Stimulated activated memory B cell treated with anti-CD40 and anti-IgM and Interleukin-4, amounts not matched to agents 10 μg/mL and 1 μg/mL and 100 μg/mL, for 72 hours (primary cell): Measurements from ENCODE around the gene NOXA1.

Experiments
- ATAC-seq: fragments of 150-1000 bp; cut with Tn5 transposase; 2 replicates; pipeline ENCODE4 v1.10.0; 2021
- H3K27ac Mint-ChIP-seq: one replicate; pipeline ENCODE4 v1.8.0; 2022; ENCODE audit warnings: mild to moderate bottlenecking, mixed read lengths
- H3K27me3 Mint-ChIP-seq: one replicate; pipeline ENCODE4 v1.8.0; 2022; ENCODE audit warnings: mixed read lengths
- H3K36me3 Mint-ChIP-seq: one replicate; pipeline ENCODE4 v1.8.0; 2022; ENCODE audit warnings: mixed read lengths
- H3K4me1 Mint-ChIP-seq: one replicate; pipeline ENCODE4 v1.8.0; 2022; ENCODE audit warnings: mixed read lengths
- H3K4me3 Mint-ChIP-seq: one replicate; pipeline ENCODE4 v1.8.0; 2022; ENCODE audit warnings: mild to moderate bottlenecking, moderate library complexity, mixed read lengths
- H3K9me3 Mint-ChIP-seq: one replicate; pipeline ENCODE4 v1.8.0; 2022; ENCODE audit warnings: mixed read lengths

Gene NOXA1

DNA sequence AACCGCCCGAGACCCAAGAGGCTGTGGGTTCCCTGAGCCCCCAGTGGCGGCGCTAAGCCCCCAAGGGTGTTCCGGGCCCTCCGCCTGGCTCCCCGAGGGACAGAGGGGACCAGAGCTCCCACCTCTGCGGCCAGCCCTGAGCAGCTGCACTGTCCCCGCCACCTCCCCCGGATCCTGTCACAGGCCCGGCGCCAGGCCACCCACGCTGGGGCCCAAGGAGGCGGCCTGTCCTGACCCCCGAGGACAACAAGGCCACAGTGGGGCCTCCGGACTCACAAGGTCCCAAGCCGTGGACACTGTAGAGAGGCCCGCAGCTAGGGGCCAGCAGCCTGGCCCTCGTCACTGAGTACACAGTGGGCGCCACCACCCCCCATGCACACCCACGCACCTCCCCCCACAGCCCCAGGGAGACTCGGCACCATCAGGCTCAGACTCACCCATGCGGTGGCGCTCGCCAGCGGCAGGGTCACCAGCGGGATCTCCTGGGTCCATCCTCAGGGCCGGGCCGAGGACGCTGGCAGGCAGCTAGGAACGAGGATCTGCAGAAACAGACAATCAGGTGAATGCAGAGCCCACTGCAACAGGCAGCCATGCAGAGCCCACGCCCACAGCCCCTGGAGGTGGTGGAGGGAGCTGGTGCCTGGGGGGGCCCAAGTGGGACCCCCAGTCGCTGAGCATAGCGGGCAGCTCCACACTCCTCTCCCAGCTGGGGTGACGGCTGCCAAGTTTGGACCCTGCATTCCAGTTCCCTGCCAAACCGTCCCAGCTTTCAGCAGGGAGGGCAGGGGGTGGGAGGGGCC is 28.1 kb upstream of the NOXA1 start:
- Mint-ChIP-seq H3K4me1 (peaks cover 23% of the 10 kb centered on the region), H3K36me3 (peaks cover 26% of the 10 kb centered on the region), H3K27ac (no peak overlapping the region), H3K4me3 (no peak overlapping the region), H3K9me3 (no peaks in the 10 kb centered on the region), H3K27me3 (no peaks in the 10 kb centered on the region)
- no peak for ATAC-seq

DNA sequence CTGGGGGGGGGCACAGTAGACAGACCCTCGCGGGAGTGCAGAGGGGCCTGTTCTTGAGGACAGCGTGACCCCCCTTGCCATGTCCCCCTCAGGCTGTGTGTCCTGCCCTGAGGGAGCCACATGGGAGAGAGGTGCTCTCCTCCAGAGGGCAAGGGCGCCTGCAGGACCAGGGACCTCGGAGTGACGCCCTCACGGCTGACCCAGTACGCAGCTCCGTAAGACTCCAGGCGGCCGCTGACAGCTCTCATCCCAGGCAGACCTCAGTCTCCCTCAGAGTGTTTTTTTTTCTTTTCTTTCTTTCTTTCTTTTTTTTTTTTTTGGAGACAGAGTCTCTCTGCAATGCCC is 27.6 kb upstream of the NOXA1 start:
- ATAC-seq, result no peak
- no peaks in the 10 kb centered on the region for H3K27me3 Mint-ChIP-seq
- no peak overlapping the region for H3K4me3 Mint-ChIP-seq
- H3K9me3 Mint-ChIP-seq, result no peaks in the 10 kb centered on the region
- peaks cover 26% of the 10 kb centered on the region for H3K36me3 Mint-ChIP-seq
- H3K27ac Mint-ChIP-seq, result no peak overlapping the region
- H3K4me1 Mint-ChIP-seq, result peaks cover 28% of the 10 kb centered on the region

DNA sequence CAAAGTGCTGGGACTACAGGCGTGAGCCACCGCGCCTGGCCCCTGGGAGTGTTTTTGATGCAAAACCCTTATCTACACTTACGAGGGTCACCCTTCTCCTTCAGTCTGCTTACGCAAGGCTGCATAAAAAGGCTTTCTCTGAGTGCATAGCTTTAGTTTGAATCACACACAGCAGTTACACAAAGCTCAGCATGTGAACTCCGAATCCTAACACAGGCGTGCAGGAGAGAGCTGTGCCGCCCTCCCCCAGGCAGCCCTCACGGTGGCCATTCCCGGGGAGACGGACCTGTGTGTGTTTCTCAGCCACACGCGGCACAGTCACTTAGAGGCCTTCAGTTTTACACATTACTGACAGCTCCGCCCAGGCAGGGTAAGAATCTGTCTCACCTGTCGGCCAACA is 27.0 kb upstream of the NOXA1 start:
- no peaks in the 10 kb centered on the region for H3K27me3 Mint-ChIP-seq

DNA sequence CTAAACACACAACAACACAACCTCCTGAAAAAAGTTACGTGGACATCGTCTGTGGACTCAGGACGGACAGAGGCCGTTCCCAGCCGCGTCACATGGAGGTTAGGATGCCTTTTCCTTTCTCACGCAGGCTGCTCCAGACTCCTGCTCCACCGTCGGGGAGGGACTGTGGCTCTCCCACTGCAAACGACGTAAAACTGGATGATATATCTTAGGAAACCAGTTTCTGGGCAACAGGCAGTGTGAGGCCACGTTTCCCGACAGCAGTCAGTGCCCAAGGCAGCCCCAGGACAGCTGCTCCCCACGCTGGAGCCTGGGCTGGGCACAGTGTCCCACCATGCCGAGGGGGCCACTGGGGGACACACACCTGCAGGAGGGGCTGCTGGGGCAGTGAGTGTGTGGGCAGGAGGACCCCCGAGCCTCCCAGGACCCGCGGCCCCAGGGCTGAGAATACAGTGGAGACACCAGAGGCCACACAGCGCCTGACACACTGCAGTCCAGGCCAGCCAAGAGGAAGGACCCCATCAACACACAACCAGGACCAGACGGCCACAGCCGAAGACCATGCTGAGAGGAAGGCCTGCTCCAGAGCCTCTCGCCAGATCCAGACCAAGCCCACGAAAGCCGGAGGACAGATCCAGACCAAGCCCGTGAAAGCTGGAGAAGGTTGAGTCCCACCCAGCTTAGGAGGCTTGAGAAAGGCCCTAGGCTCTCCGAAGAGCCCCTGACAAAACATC is 26.4 kb upstream of the NOXA1 start:
- Mint-ChIP-seq H3K27me3 (no peaks in the 10 kb centered on the region), H3K27ac (no peak overlapping the region), H3K4me1 (peaks cover 28% of the 10 kb centered on the region), H3K4me3 (no peak overlapping the region), H3K9me3 (no peaks in the 10 kb centered on the region), H3K36me3 (peaks cover 26% of the 10 kb centered on the region)
- ATAC-seq, result no peak

More for the DNA sequence above, 27.0 kb upstream of the NOXA1 start:
- peaks cover 28% of the 10 kb centered on the region for H3K4me1 Mint-ChIP-seq
- H3K4me3 Mint-ChIP-seq, result no peak overlapping the region
- no peak for ATAC-seq
- no peak overlapping the region for H3K27ac Mint-ChIP-seq
- H3K9me3 Mint-ChIP-seq, result no peaks in the 10 kb centered on the region
- peaks cover 26% of the 10 kb centered on the region for H3K36me3 Mint-ChIP-seq

DNA sequence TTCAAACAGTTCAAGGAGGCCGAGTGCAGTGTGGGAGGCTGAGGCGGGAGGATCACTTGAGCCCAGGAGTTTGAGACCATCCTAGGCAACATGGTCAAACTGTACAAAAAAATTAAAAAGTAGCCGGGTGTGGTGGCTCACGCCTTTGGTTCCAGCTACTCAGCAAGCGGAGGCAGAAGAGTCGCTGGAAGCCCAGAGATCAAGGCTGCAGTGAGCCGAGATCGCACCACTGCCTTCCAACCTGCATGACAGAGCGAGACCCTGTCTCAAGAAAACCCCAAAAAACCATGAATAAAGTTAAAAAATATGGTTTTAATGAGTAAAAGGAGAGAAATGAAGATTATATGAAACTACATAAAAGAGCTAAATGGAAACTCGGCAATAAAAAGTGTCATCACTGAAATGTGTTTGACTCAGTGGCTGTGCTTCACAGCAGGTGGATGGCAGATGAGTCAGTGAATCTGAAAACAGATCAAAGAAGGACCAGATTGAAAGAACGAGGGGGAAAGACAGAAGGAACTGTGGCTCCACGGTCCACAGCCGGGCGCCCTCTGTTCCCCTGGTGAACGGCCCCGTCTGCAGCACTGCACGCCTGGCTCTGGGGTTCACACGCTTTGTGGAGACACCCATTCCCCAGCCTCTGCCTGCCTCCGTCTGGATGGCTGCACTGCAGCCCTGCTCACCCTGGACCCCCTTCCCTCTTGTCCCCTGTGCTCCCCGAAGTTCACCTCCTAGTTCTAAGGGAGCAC is 25.3 kb upstream of the NOXA1 start:
- Mint-ChIP-seq H3K36me3 (peaks cover 28% of the 10 kb centered on the region), H3K27ac (no peak overlapping the region), H3K4me3 (no peak overlapping the region), H3K4me1 (peaks cover 37% of the 10 kb centered on the region), H3K9me3 (peaks cover 5% of the 10 kb centered on the region), H3K27me3 (no peaks in the 10 kb centered on the region)
- no peak for ATAC-seq

DNA sequence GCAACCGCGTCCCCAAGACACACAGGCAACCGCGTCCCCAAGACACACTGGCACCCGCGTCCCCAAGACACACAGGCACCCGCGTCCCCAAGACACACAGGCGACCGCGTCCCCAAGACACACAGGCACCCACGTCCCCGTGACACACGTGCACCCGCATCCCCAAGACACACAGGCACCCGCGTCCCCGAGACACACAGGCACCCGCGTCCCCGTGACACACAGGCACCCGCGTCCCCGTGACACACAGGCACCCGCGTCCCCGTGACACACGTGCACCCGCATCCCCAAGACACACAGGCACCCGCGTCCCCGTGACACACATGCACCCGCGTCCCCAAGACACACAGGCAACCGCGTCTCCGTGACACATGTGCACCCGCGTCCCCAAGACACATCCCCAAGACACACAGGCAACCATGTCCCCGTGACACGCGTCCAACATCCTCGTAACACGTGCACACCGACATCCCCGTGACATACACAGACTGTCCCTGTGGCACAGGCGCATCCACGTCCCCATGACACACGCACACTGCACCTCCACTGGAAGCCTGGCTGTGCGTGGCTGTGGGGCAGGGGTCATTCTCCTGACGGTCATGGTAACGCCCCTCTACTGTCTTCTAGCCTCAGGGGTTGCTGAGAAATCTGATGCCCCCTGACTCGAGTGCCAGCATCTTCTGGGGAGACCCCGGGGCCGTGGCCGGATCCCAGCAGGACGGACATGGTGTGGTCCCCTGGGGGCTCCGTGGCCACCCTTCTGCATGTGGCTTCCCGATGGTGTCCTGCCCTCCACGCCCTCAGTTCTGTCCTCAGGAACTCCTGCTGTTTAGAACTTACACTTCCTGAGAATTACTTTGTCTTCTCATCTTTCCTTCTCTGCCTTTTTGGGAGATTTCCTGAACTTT is 24.4 kb upstream of the NOXA1 start:
- Mint-ChIP-seq H3K9me3 (peaks cover 5% of the 10 kb centered on the region), H3K4me3 (no peak overlapping the region), H3K4me1 (peaks cover 38% of the 10 kb centered on the region), H3K36me3 (peaks cover 37% of the 10 kb centered on the region), H3K27me3 (no peaks in the 10 kb centered on the region), H3K27ac (no peak overlapping the region)
- no peak for ATAC-seq

DNA sequence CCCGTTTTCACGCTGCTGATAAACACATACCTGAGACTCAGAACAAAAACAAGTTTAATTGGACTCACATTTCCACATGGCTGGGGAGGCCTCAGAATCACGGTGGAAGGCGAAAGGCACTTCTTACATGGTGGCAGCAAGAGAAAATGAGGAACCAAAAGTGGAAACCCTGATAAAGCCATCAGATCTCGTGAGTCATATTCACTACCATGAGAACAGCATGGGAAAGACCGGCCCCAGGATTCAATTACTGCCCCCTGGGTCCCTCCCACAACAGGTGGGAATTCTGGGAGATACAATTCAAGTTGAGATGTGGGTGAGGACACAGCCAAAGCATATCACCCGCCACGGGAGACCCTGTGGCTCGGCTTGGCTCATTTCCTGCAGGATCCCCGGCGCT is 20.4 kb upstream of the NOXA1 start:
- peaks cover 16% of the 10 kb centered on the region for H3K27me3 Mint-ChIP-seq
- peaks cover 26% of the 10 kb centered on the region for H3K36me3 Mint-ChIP-seq
- H3K4me3 Mint-ChIP-seq, result no peak overlapping the region
- peaks cover 41% of the 10 kb centered on the region for H3K4me1 Mint-ChIP-seq
- no peak for ATAC-seq
- no peak overlapping the region for H3K27ac Mint-ChIP-seq
- H3K9me3 Mint-ChIP-seq, result peaks cover 5% of the 10 kb centered on the region

DNA sequence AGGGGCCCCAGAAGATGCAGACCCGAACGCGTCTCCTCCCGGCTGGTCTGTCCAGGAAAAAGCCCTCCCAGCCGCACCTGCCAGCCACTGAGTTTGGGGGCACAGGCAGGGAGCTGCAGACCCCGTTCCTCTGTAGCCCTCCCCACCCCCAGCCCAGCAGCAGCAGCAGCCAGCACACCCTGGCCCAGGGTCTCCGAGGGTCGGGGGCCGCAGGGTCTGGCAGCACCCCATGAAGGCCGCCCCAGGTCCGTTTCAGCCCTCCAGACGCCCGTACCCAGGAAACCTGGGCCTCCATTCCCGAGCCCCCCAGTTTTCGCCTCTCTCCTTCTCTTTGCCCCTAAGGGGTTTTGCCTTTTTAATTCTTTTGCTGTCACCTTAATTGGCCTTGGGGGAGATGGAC is 19.9 kb upstream of the NOXA1 start:
- Mint-ChIP-seq H3K4me3 (no peak overlapping the region), H3K9me3 (peaks cover 5% of the 10 kb centered on the region), H3K27me3 (peaks cover 21% of the 10 kb centered on the region), H3K4me1 (peaks cover 42% of the 10 kb centered on the region), H3K27ac (no peak overlapping the region), H3K36me3 (peaks cover 26% of the 10 kb centered on the region)
- no peak for ATAC-seq

DNA sequence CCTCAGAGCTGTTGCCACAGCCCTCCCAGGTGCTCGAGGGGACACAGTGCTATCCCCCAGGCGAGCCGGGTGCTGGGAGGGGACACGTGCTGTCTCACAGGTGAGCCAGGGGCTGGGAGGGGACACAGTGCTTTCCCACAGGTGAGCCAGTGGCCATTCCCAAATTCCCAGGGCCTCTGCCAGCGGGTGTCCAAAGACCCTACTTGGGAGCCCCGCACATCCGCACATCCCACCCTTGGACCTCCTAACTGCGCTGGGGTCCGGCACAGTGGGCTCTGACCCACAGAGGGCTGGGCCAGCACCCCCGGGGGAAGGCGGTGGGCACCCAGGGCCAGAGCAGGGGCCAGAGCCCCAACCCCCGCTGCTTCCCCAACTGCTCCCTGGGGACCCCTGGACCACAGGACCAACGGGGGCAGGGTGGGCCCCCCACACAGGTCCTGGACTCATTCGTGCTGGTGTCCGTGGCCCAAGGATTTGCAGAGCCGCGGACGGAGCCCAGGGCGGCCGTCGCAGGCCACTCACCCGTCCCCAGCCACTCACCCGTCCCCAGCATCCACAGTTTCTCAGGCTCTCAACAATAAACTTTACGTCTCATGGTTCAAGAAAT is 18.1 kb upstream of the NOXA1 start:
- Mint-ChIP-seq H3K27ac (no peak overlapping the region), H3K27me3 (peaks cover 23% of the 10 kb centered on the region), H3K4me3 (no peak overlapping the region)

DNA sequence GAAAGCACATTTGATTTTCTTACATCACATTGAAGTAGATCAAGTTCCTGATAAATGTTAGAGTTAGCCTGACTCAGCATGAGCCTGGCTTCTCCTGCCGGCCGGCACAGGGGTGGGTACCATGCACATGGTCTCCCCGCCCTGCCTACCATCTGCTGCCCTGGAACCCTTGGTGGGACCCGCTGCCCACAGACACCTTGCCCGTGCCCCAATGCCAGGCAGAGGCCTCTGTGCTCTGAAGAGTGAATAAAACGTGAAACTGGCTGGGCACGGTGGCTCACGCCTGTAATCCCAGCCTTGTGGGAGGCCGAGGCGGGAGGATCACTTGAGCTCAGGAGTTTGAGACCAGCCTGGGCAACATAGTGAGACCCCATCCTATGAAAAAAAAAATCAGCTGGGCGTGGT is 17.5 kb upstream of the NOXA1 start:
- no peak for ATAC-seq
- Mint-ChIP-seq H3K4me1 (peaks cover 32% of the 10 kb centered on the region), H3K36me3 (peaks cover 20% of the 10 kb centered on the region), H3K4me3 (peak overlapping the region; percentile 49), H3K9me3 (peaks cover 5% of the 10 kb centered on the region), H3K27me3 (peaks cover 23% of the 10 kb centered on the region), H3K27ac (peak overlapping the region; percentile 26)

More for the DNA sequence above, 18.1 kb upstream of the NOXA1 start:
- H3K9me3 Mint-ChIP-seq, result peaks cover 5% of the 10 kb centered on the region
- no peak for ATAC-seq
- peaks cover 20% of the 10 kb centered on the region for H3K36me3 Mint-ChIP-seq
- H3K4me1 Mint-ChIP-seq, result peaks cover 37% of the 10 kb centered on the region

DNA sequence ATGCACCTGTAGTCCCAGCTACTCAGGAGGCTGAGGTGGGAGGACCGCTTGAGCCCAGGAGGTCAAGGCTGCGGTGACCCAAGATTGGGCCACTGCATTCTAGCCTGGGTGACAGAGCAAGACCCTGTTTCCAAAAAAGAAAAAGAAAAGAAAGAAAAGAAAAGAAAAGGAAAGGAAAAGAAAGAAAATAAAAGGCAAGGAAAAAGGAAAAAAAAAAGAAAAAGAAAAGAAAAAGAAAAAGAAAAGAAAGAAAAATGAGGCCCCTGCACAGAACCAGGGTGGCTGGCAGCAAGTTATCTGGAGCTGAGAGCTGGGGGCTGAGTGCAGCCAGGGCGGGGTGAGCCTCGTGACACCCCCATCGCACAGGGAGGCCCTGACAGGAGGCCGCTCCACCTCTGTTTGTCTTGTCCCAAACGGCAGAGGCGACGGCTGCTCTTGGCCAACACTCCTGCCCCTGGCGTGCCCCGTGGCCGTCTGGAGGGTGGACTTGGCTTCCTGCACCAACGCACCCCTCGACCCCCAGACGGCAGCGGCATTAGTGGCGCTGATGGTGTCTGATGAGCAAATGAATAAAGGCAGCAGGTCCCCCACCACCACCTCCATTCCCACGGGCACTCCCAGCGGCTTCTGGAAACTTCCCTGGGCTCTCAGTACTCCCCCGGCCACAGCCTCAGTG is 17.0 kb upstream of the NOXA1 start:
- Mint-ChIP-seq H3K36me3 (peaks cover 20% of the 10 kb centered on the region), H3K4me3 (peak overlapping the region; percentile 49), H3K27ac (peak overlapping the region; percentile 26), H3K4me1 (peaks cover 33% of the 10 kb centered on the region), H3K27me3 (peaks cover 23% of the 10 kb centered on the region), H3K9me3 (peaks cover 5% of the 10 kb centered on the region)
- ATAC-seq, result no peak

DNA sequence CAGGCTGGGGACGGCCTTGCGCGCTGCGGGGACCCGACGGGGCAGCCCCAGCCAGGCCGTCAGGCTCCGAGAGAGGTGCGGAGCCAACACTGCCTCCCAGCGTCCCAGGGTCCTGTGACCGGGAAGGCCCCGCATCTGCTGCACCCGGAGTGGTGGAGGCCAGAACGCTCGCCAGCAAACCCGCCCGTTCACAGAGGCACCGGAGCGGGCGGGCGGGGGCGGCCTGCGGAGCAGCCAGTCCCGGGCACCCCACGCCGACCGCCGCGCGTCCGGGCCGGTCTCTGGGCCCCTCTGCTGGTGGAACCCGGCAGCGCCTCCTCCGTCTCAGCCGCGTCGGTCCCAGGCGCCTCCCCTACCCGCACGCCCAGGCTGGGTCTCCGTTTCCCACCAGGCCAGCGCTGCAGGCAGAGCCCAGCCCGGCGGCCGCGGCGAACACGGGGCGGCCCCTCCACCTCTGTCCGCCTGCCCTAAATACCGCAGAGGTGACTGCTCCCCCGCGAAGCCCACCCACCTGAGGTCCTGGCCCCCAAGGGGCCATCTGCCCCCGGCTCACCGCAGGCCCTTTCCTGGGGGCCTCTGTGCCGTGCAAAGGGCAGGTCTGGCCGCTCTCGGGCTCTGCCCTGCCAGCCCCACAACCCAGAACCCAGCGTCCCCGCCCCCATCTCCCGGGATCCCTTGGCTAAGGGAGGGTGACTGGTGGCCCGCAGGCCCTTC is 16.2 kb upstream of the NOXA1 start:
- peak; percentile 76 for ATAC-seq
- peaks cover 5% of the 10 kb centered on the region for H3K9me3 Mint-ChIP-seq
- H3K27ac Mint-ChIP-seq, result no peak overlapping the region
- H3K4me1 Mint-ChIP-seq, result peaks cover 41% of the 10 kb centered on the region
- H3K27me3 Mint-ChIP-seq, result peaks cover 23% of the 10 kb centered on the region
- peaks cover 17% of the 10 kb centered on the region for H3K36me3 Mint-ChIP-seq
- H3K4me3 Mint-ChIP-seq, result peak overlapping the region; percentile 26

DNA sequence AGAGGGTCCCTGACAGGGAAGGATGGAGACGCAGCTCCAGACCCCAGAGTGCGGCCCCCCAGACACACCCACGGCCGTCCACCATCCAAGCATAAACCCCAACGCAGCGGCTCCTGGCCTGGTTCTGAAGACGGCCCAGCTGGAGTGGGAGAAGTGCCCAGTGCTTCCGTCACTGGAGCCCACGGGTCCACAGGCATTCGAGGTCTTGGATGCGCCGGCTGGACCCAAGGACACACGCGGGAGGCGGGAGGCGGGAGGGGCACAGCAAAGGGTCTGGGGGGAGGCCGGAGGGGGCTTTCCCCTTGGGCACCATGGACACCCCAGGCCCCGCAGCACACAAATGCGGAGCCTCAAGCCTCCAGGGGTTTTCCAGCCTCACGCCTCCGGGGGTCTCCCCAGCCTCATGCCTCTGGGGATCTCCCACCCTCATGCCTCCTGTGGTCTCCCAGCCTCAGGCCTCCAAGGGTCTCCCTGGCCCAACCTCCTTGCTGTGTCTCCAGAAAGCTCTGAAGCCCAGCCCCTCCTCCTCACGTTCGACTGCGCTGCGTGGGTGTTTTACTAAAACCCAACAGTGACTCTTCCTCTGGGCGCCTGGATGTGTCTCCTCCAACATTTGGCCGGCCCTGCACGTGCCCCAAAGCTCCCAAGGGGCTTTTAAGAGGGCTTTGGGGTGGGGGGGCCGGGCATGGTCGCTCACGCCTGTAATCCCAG is 15.4 kb upstream of the NOXA1 start:
- H3K9me3 Mint-ChIP-seq, result no peaks in the 10 kb centered on the region
- H3K4me3 Mint-ChIP-seq, result peak overlapping the region; percentile 67
- H3K27ac Mint-ChIP-seq, result no peak overlapping the region
- peaks cover 9% of the 10 kb centered on the region for H3K36me3 Mint-ChIP-seq
- ATAC-seq, result peak; percentile 42
- H3K4me1 Mint-ChIP-seq, result peaks cover 40% of the 10 kb centered on the region
- peaks cover 23% of the 10 kb centered on the region for H3K27me3 Mint-ChIP-seq
